GM18502 (cell line): ENCODE data around the gene CHD2.
A peak's percentile ranks its signal among the peaks of the same experiment; 100 is the strongest.
"Not testable (repeated sequence)": the region's sequence is repeated elsewhere in the genome, so short reads cannot be mapped to it uniquely, and the experiment has no call there.

ENCODE experiments used
- ATAC-seq: cut with Tn5 transposase; IDR thresholded peaks from one replicate; pipeline ENCODE4 v1.9.1; 2021; ENCODE audit warnings: mild to moderate bottlenecking; ENCODE audit not compliant: unreplicated experiment, poor library complexity

CHD2 gene

DNA sequence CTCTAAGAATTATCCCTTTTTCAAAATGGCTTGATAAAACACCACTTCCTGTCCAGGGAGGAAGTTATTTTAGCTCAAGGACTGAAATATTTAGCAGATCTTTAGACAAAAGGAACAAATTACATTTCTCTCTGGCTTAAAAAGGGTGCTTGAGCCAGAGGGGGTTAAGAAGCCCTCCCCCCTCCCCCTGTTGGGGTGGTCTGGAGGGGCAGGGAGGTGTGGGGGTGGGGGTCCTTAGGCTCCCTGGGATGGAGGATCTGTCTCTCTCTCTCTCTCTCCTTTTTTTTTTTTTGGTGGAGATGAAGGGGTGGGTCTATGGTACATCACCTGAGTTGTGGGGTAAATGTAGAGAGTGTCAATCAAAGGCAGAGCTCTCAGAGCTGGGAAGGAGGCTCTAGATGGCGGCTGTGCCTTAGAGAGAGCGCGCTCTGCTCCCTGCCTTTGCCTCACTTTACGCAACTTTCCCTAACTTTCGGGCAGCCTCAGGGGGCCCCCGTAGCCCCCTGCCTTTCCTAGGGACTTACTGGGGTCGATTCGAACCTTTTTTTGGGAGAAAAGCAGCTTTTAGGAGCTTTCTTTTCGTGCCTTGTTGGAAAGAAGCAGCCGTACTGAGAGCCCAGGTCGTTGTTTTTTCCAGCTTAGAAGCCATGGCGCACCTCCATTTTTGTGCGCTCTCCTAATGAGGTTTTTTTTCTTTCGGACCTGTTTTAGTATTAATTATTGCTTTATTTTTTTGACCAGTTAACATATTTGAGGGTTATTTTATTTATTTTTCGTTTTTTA lies at the start of gene CHD2:
Gene CHD2, plus strand, starts transcription at position 377 of the 783 bp plus-strand sequence. CDS start 914 bp downstream, outside the sequence.
- ATAC-seq = peak; percentile 77

DNA sequence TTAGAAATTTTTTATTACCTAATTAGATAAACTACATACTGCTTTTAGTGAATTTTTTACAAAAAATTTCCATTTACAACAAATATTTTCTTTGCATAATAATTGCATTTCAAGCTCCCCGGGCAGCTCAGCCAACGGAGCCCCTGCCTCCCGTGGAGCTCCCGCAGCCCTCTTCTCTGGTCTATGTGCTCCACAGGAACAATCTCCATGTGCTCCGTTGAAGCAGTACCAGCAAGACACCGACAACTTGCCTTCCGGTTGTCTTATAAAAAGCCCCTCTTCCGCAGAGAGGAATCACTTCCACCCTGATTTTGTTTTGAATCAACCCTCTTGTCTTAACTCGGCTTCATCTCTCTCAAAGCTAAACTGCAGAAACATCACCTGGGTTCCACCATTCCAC lies 46.9 kb upstream of the CHD2 start:
- no peak for ATAC-seq

- no peak for ATAC-seq
Observed at GRCh38 chr15:92861742-92862141, 38.4 kb upstream of the CHD2 start.

GRCh38 chr15:92864127-92864814 lies 35.9 kb upstream of the CHD2 start:
- no peak for ATAC-seq

- no peak for ATAC-seq
Observed at GRCh38 chr15:92869263-92869940, 30.7 kb upstream of the CHD2 start.

DNA sequence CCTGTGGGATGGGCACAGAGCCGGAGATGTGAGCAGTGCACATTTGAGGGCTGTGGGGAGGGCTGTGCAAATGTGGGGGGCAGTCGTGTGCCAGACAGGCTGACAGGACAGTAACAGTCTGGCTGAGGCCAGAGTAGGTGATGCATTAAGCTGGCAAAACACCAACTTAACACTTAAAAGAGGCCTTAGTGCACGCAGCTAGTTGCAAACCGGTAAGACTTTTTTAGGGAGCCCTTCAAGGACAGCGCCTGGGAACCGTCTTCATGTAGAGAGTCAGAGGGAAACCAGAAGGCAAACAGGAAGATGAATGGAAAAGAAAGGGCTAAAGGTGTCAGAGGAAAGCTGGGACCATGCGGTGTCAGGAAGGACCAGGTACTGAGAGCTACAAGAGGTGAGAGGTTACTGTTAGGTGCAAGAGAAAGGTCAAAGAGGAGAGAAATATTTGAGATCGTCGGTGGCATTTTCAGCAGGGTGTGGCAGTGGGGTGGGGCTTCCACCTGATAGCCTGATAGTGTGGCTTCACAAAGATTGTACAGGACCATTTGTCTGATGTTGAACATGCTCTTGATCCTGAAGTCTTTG lies 30.0 kb upstream of the CHD2 start:
- no peak for ATAC-seq

GRCh38 chr15:92872967-92873366 lies 27.2 kb upstream of the CHD2 start:
- ATAC-seq = not testable (repeated sequence)

GRCh38 chr15:92877000-92877399 lies 23.1 kb upstream of the CHD2 start:
- ATAC-seq = no peak

DNA sequence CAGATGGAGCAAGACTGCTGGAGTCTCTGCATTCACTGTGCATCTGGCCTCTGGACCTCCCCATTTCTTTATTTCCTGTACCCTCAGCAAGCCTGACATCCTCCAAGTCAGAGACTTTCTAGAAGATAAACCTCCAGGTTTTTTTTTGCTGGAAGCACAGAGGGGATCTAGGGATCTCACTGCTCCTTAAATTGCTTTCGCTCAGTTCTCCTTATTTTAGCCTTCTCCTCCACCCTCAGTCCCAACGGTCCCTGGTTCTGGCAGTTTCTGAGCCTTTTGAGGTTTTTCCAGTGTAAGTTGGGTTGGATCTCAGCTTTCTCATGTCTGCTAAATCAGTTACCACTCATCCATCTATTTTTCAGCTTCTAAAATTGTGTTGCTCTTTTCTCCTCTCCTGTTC lies 22.7 kb upstream of the CHD2 start:
- ATAC-seq = no peak

- no peak for ATAC-seq
Observed at GRCh38 chr15:92878593-92879053, 21.5 kb upstream of the CHD2 start.

GRCh38 chr15:92879949-92880725 lies 20.0 kb upstream of the CHD2 start:
- no peak for ATAC-seq

DNA sequence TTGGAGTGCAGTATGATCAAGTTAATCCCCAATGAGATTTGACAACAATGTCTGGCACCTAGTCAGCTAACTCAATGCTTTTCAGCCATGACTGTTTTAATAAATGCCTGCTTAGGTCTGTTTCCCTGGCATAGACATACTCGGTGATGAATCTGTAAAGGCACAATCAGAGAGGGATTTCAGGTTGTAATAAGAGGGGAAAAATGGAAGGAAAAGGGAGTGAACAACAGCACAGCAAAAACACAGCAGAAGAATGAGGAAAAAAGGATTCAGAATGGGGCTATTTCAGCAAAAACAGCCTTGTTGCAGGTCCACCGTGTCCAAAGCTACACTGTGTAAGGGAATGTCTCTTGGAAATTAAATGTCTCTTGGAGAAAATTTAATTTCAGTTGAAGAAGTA lies 19.3 kb upstream of the CHD2 start:
- ATAC-seq = no peak

DNA sequence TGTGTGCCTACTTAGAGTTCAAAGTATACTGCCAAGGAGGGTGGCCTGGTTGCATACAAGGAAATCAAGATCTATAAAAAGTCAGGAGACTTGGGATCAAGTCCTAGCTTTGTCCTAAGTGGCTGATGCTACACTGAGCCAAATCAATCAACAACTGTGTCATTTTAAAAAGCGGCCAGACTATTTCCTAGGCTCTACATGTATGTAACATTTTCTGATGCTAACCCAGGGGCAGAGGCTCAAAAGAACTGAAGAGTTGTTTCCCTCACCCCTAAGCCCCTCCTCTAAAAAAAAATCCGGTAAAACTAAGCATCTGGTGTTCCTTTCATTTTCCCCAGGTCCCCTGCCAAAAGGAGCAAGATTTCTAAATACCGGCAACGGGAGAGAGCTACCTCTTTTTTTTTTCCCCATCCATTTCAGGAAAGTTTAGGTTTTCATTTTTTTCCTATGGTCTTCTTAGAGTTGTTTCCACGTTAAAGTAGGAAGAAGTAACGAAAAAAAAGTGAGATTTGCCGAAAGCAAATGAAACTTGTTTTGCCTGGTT lies 18.8 kb upstream of the CHD2 start:
- no peak for ATAC-seq

DNA sequence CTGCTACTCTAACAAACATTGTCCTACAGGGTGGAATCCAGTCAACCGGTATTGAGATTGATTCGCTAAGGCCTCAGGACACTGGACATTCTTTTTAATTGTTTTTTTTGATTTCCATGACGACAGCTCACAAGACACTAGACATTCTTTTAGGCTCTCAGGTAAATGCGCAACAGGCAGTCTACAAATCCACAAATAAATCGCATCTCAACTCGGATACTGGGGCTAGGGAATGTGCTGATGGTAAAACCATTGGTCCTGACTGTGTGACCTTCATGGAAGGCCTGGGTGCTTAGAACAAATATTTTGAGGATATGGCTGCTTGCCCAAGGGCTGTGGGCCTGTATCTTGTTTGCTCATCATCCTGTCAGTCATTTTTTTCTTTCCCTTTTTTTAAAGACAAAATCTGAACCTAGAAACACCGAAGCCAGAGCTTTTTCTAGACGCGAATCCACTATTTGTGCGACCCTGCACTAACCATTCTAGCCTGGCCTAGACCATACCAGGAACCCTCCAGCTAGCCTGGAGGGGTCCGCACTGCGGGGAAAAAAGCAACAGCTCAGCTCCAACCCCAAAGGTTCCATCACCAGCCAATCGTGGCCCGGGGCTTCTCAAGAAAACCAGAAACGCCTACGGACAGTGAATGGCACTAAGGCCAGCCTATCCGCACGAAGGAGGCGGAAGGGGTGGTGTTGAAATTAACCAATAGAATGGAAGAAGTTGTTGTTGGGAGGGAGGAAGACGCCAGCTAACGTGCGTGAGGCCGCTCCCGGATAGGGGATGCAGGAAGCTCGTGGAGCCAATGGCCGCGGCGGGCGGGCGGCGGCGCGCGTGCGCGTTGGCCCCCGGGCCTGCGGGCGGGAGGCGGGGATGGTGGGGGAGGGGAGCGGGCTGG lies 18.1 kb upstream of the CHD2 start:
- ATAC-seq = peak; percentile 94

- peak; percentile 69 for ATAC-seq
Observed at GRCh38 chr15:92882697-92883162, 17.4 kb upstream of the CHD2 start.

DNA sequence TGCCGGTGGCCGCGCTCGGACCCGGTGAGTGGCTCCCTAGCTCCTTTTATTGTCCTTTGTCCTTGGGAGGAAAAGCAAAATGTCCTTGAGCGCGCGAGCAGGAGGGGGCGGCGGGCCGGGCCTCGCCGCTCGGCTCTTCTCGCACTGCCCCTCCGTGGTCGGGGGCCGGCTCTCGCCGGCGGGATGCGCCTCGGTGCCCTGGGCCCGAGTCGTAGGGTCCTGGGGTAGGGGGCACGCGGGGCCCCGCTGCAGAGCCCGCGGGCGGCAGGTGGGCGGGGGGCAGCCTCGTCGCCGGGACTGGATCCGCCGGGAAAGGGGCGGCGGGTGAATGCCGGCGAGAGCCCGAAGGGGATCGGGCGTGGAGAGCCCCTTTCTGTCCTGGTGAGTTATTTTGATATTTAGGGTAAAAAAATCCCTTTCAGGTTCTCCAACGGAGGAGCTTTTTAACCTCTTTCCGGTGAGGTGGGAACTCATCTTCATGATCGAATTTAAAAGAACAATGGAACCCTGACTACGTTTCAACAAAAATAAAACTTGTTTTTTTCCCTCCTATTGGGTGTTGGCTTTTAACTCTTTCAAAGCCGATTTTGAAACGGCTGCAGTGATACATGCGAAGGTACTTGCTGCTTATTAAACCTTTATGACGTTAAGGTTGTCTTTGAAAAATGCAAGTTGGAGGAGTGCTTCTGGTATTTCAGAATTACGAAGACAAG lies 16.8 kb upstream of the CHD2 start:
- ATAC-seq = no peak

DNA sequence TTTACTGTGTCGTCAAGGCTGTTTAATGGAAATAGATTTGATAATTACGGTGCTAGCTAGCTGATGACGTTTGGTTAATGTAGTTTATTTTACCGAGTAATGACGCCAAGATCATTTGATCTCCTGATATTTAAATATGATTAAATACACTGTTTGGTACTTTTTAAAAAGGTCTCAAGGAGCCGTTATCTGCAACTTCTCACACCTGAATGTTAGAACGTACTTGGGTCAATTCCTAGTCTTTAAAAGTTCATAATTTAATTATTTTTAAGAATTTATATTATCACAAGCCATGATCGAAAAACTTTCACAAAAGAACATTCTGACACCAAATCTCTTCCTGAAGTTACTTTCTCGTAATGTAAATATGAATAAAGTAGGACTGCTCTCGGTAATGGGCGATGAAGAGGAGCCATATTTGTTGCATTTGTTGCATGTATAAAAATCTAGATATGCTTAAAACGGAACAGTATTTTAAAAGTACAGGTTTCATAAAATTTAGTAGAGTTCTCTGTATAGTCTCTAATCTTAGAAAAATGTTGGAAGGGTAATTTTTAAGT lies 16.2 kb upstream of the CHD2 start:
- ATAC-seq = no peak
